SK-N-MC (cell line): ENCODE results near the gene TMEM165.

Experiments used
- DNase-seq: peaks from one replicate; pipeline ENCODE4 v3.0.0-alpha.2; 2011; ENCODE audit warnings: low read depth, low spot score
- H3K27ac ChIP-seq: fragments of 200-600 bp; sonication (generic); 2 replicates; pipeline ENCODE4 v1.5.1; 2016; ENCODE audit warnings: mixed run types
- H3K36me3 ChIP-seq: fragments of 200-600 bp; sonication (generic); 2 replicates; pipeline ENCODE4 v1.6.1; 2017; ENCODE audit warnings: antibody characterized with exemption, low read length, mixed read lengths; ENCODE audit not compliant: insufficient read depth
- H3K4me3 ChIP-seq: fragments of 200-600 bp; sonication (generic); 2 replicates; pipeline ENCODE4 v1.5.1; 2016
- H3K9ac ChIP-seq: fragments of 200-600 bp; sonication (generic); 2 replicates; pipeline ENCODE4 v1.8.0; 2017; ENCODE audit warnings: mixed run types, mixed read lengths; ENCODE audit not compliant: insufficient read length
- H3K9me3 ChIP-seq: fragments of 200-600 bp; sonication (generic); 2 replicates; pipeline ENCODE4 v1.6.1; 2017; ENCODE audit warnings: low read depth, mild to moderate bottlenecking, antibody characterized with exemption, low read length, moderate library complexity, mixed read lengths
- EZH2 ChIP-seq: fragments of 200-600 bp; sonication (generic); IDR thresholded peaks from one replicate; pipeline ENCODE4 v1.6.1; 2017; ENCODE audit warnings: antibody characterized with exemption
- FOXP2 ChIP-seq: optimal IDR thresholded peaks from 2 replicates; pipeline ENCODE3; 2011; ENCODE audit warnings: mild to moderate bottlenecking, moderate library complexity; ENCODE audit not compliant: insufficient read depth; ENCODE audit errors: extremely low read length, control extremely low read depth
- POLR2AphosphoS5 ChIP-seq: IDR thresholded peaks from 2 replicates; pipeline ENCODE4 v1.6.1; 2012; ENCODE audit warnings: mild to moderate bottlenecking, low read depth, low read length, borderline replicate concordance

TMEM165 gene

DNA sequence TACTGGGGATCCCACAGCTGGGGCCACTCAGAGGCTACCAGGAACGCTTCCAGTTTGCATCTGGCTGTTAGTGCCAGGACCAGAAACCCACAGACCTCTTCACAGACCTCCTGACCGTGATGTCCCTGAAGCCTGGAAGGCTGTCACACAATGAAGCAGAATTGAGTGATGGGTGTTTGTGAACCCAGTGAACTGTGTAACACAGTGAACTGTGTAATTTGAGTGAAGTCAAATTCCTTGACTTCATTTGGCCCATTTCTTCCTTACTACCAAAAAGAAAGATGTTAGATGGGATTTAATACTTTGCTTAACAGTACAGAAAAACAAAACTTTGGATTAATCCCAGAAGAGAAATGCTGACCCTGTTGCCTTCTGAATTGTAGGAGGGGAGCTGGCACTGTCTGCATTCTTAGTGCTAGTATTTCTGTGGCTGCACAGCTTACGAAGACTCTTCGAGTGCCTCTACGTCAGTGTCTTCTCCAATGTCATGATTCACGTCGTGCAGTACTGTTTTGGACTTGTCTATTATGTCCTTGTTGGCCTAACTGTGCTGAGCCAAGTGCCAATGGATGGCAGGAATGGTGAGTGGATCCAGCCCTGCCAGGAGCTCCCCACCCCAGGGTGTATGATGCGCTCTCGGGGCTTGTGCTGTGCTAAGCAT lies 31.9 kb upstream of the TMEM165 start:
- Histone ChIP-seq H3K4me3 (no peak overlapping the region), H3K27ac (0 out of 2 replicates have a peak overlapping the region, but pooled peaks have one; percentile 36), H3K9me3 (no peaks in the 10 kb centered on the region), H3K36me3 (peaks cover 66% of the 10 kb centered on the region), H3K9ac (no peak overlapping the region)
- TF ChIP-seq EZH2 (no peak), FOXP2 (no peak), POLR2AphosphoS5 (no peak)
- no peak for DNase-seq

DNA sequence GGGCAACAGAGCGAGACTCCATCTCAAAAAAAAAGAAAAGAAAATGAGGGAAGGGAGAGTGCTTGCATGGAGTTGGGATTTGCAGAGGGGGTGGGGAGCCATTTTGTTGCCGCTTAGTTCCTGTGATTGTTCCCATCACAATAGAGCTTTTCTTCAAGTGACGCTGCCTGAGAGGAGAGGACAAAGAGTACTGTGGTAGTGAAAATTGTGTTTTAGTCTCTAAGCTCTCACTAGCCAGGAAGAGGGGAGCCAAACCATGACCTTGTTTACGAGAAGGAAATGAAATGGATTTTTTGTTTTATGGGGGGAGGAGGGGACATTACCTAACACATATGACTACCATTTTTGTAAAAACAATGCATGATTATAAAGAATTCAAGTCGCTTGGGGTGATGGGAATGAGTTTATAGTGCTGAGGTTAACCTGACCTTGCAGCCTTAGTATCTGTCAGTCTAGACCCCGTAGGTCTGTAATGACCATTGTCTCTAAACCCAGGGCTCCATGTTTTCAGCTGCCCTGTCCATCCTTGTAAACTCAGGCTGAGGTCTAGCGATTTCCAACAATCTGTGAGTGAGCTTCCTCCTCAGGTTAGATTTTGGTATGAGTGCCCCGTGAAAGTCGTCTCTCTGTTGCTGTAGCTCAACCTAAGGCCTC lies 30.9 kb upstream of the TMEM165 start:
- peaks cover 67% of the 10 kb centered on the region for H3K36me3 ChIP-seq
- TF ChIP-seq FOXP2 (no peak), POLR2AphosphoS5 (no peak), EZH2 (no peak)
- H3K4me3 ChIP-seq: no peak overlapping the region
- DNase-seq: no peak
- no peaks in the 10 kb centered on the region for H3K9me3 ChIP-seq
- H3K9ac ChIP-seq: no peak overlapping the region
- H3K27ac ChIP-seq: no peak overlapping the region

DNA sequence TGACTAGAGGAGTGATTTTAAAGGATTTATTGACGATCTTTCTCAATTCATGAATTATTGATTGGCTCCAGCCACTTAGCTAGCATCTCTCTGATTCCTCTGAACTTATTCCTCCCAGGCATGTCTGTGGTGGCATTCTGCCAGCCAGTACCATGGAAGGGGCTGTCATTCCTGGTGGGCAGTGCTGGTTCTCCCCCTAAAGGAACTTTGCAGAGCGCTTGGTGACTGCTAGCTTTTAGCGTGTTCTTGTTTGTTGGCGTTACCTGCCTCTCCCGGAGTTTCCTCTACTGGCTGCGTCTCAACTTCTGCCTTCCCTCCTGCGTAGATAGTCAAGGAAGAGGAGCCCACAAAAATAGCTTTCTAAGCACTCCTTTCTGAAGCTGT lies 30.4 kb upstream of the TMEM165 start:
- Histone ChIP-seq H3K27ac (no peak overlapping the region), H3K36me3 (peaks cover 71% of the 10 kb centered on the region), H3K9ac (no peak overlapping the region), H3K4me3 (no peak overlapping the region), H3K9me3 (no peaks in the 10 kb centered on the region)
- DNase-seq: no peak
- TF ChIP-seq EZH2: no peak
- TF ChIP-seq FOXP2: no peak
- TF ChIP-seq POLR2AphosphoS5: no peak

DNA sequence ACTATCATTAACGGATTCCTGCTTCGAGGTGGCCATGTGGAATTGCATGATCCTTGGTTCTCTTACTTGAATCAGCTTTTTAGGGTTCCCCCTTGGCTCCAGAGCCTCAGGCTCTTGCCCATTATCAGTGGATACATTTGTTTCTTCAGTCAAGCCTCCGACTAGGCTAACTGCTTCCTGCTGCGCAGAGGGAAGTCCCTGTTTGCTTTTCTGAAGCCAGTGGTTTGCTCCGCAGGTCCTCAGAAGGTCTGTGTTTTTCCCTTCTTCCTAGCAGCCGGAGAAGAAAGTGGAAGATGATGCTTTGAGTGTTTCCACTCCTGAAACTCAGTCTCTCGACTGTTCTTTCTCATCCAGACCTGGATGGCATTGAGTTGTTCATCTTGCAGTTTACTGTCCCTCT lies 29.1 kb upstream of the TMEM165 start:
- H3K27ac ChIP-seq: peak overlapping the region; percentile 49
- H3K4me3 ChIP-seq: no peak overlapping the region
- no peak overlapping the region for H3K9ac ChIP-seq
- DNase-seq: no peak
- no peaks in the 10 kb centered on the region for H3K9me3 ChIP-seq
- TF ChIP-seq EZH2 (no peak), POLR2AphosphoS5 (no peak), FOXP2 (no peak)
- peaks cover 67% of the 10 kb centered on the region for H3K36me3 ChIP-seq

DNA sequence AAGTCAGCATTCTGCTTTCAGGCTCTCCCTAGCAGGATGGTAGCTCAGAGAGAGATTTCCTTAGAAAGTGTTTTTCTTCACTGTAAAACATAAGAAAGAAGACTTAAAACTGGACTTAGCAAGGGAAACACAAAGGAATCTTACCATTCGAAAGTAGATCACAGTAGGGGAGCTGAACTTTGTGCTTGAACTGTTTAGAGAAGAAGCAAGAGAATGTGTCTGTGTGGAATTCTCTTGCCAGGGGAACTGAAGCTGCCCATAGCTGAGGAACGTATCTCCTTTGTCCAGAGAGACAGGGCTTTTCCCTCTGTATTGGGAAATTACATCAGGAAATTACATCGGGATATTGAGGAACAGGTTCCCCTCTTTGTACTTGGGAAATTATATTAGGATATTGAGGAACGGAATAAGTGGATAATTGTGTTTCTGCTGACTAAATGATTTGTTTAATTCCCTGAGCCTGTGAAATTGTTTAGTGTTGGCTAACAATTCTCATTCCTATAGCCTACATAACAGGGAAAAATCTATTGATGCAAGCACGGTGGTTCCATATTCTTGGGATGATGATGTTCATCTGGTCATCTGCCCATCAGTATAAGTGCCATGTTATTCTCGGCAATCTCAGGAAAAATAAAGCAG lies 28.6 kb upstream of the TMEM165 start:
- peak overlapping the region; percentile 49 for H3K27ac ChIP-seq
- DNase-seq: no peak
- H3K9ac ChIP-seq: no peak overlapping the region
- no peaks in the 10 kb centered on the region for H3K9me3 ChIP-seq
- peaks cover 69% of the 10 kb centered on the region for H3K36me3 ChIP-seq
- no peak overlapping the region for H3K4me3 ChIP-seq
- TF ChIP-seq EZH2 (no peak), FOXP2 (no peak), POLR2AphosphoS5 (no peak)

DNA sequence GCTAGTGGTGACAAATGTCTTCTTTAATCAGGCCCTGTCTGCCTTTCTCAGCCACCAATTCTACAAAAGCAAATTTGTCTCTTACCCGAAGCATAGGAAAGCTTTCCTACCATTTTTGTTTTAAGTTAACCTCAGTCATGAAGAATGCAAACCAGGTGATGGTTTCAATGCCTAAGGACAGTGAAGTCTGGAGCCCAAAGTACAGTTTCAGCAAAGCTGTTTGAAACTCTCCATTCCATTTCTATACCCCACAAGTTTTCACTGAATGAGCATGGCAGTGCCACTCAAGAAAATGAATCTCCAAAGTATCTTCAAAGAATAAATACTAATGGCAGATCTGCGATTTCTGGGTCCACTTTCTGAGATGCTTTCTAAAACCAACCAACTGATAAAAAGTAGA lies 25.8 kb upstream of the TMEM165 start:
- DNase-seq: no peak
- H3K9me3 ChIP-seq: no peaks in the 10 kb centered on the region
- no peak for TF ChIP-seq FOXP2
- no peak for TF ChIP-seq POLR2AphosphoS5
- TF ChIP-seq EZH2: no peak
- 0 out of 2 replicates have a peak overlapping the region, but pooled peaks have one; percentile 26 for H3K27ac ChIP-seq
- H3K36me3 ChIP-seq: peaks cover 62% of the 10 kb centered on the region
- no peak overlapping the region for H3K9ac ChIP-seq
- H3K4me3 ChIP-seq: no peak overlapping the region

DNA sequence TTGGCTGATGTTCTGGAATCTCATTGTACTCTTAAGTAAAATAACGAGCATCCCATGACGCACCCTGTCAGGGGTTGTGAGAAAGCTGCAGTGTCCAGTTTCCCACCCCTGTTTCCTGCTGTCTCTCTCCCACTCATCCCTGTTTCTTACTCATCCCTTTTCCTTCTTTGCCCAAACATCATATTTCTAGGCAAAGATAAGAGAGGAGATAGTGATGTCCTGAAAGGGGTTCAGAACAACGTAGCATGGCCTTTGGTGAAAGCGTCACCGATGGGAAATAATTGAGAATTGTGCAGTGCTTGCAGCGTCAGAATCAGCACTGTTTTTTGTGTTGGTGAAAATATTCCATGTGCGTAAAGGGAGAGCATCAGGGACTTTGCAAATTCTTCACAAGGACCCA lies 23.5 kb upstream of the TMEM165 start:
- peaks cover 43% of the 10 kb centered on the region for H3K36me3 ChIP-seq
- no peak overlapping the region for H3K9ac ChIP-seq
- H3K27ac ChIP-seq: no peak overlapping the region
- DNase-seq: no peak
- H3K9me3 ChIP-seq: no peaks in the 10 kb centered on the region
- TF ChIP-seq FOXP2: no peak
- TF ChIP-seq EZH2: no peak
- TF ChIP-seq POLR2AphosphoS5: no peak
- no peak overlapping the region for H3K4me3 ChIP-seq

DNA sequence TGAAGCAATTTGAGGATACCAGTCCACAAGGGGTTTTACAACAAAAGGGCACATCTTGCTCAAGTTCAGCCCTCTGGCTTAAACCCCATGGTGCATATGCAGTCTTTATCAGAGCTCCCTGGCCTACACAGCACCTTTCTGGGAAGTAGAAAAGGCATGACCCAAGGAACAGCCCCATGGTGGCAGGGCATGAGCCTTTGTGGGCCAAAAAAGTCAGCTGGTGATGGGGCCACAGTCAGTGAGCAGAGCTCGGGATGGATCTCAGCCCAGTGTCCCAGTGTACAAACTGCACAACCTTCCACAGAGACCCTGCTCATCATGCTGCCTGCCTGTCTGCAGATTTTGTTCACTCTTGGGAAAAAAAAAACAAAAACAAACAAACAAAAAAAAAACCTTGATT lies 22.3 kb upstream of the TMEM165 start:
- TF ChIP-seq FOXP2: no peak
- no peak for TF ChIP-seq POLR2AphosphoS5
- no peak for TF ChIP-seq EZH2
- Histone ChIP-seq H3K4me3 (no peak overlapping the region), H3K9ac (no peak overlapping the region), H3K9me3 (no peaks in the 10 kb centered on the region), H3K27ac (no peak overlapping the region), H3K36me3 (peaks cover 35% of the 10 kb centered on the region)
- DNase-seq: no peak
